CD4-positive, alpha-beta T cell treated with Interleukin-12 subunit alpha and Interleukin-12 subunit beta, for 1 hour (primary cell): ENCODE results near the gene PKDREJ.

ENCODE experiments used
- DNase-seq: peaks from one replicate; pipeline ENCODE4 v3.0.0-alpha.2; 2020

PKDREJ gene

DNA sequence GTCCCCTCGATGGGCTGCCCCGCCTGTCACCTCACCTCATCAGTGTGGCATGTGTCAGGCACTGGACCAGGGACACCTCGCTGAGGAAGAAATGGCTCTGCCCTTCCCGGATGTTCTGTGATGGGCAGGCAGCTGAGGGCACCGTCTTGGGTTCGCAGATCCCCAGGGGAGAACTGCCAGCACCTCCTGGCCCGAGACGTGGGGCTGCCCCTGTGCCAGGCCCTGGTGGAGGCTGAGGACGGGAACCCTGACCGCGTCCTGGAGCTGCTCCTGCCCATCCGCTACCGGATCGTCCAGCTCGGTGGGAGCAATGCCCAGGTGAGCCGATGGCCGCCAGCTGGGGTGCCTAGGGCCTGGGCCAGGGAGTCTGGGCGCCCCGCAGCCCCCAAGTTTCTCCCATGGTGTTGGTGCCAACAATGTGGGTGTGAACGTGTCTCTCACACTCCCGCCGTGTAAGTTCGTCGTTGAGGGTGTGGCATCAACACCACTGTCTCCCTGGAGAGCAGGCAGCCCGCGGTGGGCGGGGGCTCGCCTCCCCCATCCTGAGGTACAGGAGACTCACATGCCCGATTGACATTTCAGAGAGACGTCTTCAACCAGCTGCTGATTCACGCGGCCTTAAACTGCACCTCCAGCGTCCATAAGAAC lies 26.2 kb upstream of the PKDREJ start:
- peak; percentile 62 for DNase-seq

- no peak for DNase-seq
Measured at GRCh38 chr22:46288846-46289243, 25.7 kb upstream of the PKDREJ start.

DNA sequence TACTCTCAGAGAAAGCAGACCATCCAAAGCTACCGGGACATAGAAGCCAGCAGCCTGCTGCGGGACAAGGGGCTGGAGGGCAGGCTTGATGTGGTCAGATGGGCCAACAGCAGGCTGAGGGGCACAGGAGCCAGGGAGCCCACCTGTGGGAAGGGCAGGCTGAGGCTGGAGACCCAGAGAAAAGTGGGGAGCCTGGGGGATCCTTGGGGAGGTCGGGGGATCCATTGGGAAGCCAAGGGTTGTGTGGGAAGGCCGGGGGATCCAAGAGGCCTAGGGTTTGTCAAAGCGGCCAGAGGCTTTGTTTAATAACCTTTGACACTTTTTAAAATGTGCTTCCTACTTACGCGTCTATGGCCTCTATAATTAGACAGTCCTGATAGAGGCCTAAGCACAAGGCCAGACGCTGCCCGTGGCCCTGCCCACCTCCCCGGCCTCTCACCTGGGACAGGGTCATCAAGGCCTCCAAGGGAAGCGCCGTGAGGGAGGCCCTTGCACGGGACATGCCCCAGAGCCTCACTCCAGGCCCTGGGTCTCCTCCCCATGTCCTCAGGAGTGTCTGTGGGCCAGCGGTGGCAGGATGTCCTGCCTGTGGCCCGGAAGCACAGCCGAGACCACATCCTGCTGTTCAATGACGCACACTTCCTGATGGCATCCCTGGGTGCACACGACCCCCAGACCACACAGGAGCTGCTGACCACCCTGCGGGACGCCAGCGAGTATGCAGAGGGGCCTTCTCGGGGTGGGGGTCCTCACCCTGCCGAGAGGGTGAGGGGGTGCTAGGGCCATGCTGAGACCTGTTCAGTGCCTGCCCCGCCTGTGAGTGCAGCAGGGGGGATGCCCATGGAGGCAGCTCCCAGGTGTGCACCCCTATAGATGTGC lies 25.0 kb upstream of the PKDREJ start:
- DNase-seq: peak; percentile 52

DNA sequence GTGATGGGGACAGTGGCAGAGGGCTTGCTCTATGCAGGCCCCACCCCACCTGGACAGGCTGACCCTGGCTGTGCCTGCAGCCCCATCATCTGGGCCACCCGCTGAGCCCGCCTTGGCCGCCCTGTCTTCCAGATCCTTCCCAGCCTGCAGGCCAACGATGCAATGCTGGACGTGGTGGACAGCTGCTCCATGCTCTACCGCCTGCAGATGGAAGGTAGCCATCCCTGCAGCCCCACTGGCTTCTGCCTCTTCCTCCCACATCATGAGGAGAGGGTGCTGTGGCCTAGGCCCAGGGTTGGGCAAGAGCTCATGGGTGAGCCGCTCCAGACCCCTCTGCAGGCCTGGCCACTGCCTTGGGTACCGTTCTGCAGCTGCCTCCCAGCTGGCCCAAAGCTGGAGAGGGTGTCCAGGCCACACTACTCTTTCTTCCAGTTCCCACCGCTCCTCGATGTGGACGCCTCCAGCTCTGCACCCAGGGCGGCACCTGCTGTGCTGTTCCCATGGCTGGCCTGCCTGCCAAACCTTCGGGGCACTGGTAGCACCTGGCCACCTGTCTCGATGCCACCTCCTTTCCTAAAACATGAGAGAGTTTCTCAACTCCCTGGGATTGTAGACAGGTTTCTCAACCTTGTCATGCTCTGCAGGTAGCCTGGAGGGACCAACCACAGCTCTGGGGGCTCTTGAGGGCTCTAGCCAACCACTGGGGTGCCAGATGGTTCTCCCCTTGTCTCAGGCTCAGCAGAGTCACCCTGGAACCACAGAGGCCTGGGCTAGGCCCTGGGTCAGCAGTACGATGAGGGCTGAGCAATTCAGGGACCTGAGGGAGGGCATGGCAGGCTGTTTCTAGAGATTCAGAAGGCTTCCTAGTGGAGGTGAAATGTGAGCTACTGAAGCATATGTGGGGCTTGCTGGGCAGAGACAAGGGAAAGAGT lies 24.1 kb upstream of the PKDREJ start:
- DNase-seq: no peak

GRCh38 chr22:46286006-46286405 lies 22.9 kb upstream of the PKDREJ start:
- DNase-seq: no peak

DNA sequence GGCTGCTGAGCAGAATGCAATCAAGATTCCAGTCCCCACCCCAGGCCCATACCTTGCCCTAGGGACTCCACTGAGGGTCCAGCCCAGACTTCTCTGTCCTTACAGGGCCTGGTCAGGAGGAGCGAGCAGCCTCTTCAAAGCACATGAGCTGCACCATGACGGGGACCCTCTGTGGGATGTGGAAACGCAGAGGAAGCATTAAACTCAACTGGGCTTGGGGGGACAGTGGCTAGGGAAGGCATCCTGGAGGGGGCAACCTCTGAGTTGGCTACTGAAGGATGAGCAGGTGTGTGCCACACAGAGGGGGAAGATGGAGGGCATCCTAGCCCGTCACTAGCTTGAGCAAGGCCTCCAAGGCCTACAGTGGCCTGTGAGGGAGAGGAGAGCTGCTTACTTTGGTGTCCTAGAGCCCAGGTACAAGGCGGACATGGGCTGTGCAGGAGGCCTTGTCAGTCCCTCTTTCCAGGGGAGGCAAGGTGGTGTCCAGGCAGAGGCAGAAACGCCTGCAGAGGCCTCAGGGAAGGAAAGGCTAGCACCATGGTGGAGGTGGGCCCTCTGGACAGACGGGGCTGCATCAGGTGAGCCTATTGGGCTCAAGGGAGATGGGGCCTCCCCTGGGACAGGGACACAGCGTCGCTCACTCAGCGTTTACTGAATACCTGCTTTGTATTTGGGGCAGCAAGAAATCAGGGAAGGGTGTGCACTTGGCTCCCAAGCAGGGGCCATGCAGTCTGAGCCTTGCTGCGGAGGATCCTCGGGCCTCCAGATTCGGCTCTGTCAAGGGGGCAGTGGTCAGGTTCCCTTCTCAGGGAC lies 18.9 kb upstream of the PKDREJ start:
- no peak for DNase-seq

DNA sequence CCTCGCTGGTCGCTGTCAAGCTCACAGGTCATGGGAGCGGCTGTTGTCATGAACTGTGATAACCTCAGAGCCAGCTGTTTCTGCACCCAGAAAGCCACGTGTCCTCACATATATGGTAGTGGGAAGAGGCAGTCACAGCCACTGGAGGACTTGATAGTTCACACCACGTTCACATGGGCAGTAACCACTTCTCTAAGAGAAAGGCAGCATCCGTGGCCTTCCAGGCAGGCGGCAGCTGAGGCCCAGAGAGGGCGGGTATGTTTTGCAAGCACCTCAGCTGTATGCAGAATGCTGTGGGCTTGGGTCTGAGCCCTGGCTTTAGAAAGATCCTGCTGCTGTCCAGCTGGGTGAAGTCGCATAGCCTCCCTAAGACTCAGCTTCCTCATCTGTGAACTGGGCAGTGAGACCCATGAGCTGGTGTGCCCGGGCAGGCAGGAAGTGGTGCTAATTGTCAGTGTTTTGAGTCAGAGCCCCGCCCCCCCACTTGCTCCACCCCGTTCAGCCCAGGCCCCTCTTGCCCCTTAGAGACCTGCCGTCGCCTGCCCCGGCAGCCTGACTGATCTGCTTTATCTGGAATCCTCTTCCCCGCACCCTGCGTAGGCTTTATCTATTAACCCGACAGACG lies 18.0 kb upstream of the PKDREJ start:
- DNase-seq: peak; percentile 64

DNA sequence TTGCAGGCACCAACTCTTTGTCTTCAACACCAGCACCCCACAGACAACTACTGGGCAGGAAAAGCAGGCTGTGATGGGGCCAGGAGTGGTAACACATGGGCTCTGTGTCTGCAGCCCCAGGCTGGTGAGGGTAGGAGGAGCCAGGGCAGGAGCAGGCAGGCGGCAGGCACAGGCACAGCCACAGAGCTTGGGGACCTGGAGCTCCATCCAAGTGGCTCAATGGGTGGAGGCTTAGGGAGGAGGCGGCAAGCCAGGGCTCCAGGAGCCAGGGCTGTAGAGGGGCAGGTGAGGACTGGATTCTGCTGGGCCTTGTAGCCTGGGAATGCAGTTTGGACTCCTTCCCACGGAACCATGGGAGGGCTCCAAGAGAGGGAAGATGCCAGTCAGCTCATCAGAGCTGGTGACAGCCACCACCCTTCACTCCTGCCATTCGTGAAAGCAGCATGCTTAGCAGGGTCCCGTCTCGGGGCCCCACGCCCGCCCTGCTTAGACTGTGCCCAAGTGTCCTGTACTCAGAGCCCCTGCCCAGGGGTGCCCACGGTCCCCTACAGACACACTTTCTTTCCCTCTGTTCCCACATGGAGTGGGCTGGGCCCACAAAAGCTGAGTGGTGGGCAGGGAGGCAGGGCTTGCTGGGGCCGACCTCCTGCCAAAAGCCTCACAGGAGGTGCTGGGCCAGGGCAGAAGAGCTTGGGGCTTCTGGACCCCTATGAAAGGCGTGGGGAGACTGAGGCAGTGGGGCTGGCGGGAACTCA lies 17.1 kb upstream of the PKDREJ start:
- DNase-seq: no peak

DNA sequence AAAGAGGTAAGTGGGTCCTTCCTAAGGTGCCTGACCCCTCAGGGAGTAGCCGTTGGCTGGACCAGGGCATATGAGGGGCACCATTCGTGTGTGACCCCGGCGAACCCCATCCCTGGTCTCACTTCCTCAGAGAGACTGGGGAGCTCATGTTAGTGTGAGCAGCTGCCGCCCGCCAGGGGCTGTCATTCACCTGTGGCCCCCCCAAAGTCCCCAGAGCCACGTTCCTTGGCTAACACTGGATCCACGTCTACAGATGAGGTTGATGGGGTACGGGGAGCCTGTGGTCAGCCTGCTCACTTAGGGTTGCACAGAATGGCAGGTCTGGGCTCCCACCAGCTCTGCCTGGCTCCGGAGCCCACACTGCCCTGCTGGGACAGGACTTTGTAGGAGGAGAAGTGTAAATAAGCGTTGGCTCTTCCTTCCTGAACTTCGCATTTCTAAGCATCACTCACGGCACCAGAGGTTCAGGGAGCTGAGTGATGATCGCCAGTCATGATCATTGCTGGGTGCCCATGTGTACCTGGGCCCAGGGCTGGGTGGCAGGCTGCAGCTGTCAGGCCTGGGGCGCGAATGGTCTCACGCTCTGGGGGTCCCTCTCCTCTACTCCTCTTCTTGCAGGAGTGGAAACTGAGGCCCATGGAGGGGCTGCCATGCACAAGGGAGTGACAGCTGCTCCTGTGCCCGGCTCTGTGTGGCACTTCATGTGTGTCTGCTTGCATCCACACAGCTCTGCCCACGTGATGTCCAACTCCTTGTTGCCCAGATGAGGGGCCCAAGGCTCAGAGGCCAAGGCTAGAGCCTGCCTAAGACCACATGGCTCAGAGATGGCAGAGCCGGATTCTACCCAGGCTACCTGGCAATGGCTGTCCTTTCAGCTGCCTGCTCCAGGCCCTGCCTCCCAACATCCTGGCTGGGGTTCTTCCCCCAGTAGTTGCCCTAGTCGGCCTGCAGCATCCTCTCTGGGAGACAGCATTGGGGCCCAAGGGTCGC lies 15.8 kb upstream of the PKDREJ start:
- no peak for DNase-seq

GRCh38 chr22:46276563-46276962 lies 13.4 kb upstream of the PKDREJ start:
- no peak for DNase-seq

DNA sequence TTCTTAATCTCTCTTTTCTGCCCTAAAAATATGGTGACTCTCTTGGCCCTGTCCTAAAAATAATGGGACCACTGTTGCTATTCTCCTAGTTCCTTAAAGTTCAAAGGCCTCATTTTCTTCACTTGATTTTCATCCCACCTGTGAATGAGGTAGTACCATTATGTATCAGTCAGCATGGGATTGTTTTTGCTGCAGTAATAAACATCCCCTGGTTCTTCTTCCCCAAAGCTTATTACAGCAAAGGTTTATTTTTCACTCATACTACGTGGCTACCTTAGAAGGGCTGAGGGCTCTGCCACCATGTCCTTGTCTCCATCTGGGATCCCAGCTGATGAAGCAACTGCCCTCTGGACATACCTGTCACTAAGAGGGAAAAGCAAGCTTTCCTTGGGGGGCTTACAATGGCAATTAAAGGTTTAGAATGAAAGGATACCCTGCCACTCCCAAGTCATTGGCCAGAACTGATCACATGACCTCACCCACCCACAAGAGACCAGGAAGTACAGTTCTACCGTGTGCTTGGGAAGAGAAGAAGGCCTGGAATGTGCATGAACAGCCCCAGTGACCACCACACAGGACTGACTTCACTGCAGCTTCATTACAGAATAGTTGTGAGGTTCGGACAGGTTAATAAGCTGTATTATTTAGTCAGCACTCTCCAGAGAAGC lies 12.4 kb upstream of the PKDREJ start:
- DNase-seq: no peak

GRCh38 chr22:46274381-46274780 lies 11.2 kb upstream of the PKDREJ start:
- no peak for DNase-seq

DNA sequence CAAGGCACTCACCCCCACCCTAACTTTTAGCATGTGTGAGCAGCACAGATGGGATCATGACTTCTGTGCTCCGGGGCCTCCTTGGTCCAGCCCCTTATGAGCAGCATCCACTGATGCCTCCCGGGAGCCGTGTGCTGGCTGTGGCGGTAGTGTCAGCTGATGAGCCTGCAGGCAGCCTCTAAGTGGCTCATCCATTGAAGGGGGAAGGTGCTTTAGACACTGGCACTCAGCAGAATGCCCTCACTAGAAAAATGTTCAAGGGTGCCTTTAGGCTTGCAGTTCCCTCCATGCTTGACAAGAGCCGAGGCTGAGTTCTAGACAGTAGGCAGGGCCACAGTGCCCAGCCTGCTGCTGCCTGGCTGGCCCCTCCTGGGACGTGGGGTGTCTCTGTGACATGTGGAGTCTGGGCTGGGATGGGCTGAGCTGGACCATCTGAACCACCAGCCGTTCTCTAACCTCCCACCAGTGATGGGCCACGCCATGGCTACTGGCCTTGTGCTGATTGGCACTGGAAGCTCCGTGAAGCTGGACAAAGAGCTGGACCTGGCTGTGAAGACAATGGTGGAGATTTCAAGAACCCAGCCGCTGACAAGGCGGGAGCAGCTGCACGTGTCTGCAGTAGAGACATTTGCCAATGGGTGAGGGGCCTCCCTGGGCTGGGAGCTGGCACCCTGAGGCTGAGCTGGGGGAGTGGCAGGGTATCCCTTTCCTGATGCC lies 10.4 kb upstream of the PKDREJ start:
- DNase-seq: no peak

DNA sequence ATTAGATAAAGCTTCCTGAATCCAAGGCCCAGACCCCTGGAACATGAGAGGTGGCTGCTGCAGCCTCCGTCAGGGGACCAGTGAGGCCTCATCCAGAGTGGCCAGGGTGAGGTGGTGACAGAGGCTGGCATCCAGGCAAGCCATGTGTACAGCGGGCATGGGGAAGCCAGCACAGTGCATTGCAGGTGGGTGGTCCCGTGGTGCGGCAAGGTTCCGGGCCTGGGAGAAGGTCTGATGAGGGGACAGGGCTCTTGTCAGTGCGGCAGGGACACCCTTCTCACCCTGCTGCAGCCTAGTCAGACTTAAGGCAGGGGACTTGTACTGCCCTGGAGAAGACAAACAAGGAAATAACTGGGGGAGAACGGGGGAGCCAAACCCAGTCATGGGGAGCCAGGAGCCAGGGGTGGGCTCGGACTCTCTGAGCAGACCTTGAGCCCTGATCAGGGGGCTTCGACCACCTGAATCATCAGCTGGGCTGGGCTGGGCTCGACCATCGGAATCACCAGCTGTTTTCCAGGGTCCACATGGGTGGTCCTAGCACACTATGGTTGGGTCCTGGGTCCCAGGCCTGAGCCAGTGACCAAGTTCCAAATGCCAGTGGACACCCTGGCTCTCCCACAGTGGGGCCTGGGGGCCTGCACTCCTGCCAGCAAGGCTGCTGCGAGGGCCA lies 9.8 kb upstream of the PKDREJ start:
- DNase-seq: no peak

DNA sequence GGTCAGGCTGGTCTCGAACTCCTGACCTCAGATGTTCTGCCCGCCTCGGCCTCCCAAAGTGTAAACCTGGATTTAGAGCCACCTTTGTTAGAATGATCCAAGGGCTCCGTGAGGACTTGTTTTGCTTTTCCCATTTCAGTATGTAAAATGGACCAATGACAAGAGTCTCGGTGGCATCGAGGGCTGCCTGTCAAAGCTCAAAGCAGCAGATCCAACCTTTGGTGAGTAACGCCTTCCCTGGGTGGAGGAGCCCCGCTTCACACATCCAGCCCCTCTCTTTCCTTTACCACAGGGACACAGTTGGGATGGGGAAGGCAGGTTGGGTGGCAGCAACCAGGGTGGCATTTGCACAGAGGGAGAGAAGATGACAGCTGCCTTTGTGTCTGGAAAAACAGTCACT lies 9.1 kb upstream of the PKDREJ start:
- no peak for DNase-seq

DNA sequence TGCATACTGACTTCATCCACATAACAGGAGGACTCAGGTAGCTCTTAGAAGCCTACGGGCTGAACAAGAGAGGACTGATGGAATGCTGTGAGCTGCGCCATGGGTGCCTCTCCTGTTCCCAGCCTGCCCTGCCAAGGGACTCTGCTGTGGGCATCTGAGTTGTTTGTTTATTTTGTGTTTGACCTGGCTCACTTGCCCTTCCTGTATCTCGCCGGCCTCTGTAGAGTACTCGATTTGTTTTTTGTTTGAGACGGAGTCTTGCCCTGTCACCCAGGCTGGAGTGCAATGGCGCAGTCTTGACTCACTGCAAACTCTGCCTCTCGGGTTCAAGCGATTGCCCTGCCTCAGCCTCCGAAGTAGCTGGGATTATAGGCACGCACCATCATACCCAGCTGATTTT lies 6.4 kb upstream of the PKDREJ start:
- DNase-seq: no peak

DNA sequence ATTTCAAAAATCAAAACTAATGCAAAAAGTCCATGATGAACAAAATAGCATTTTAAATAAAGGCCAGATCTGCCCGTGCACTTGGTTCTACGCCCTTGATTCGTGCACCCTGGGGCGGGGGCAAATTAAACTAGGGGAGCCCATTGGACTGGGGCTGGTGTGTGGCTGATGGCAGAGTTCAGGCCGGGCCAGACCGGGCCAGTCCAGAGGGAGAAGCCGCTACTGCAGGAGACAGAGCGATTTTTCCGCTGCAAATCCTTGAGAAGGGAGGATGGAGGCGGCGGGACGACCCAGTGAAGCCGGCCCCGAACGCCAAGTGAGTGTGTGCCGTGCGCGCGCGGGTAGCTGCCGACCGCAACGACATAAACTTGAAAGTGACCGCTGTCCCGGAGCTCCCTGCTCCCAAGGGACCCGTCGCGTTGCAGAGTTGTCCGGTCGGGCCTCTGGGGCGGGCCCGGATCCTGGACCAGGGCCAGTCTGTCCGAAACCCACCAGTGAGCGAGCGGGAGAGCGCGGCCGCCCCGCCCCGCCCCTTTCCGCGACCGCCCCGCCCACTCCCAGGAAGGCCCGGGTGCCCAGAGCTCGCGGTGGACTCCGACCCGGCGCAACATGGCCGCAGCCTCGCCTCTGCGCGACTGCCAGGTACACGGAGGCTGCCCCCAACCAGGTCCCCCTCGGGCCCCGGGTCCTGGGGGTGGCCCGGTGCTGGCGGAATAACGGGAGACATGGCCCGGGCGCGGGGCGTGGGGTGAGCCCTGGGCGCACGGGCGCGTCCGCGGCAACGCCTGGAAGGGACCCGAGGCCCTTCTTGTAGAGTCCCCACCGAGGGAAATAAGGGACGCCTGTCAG lies 4.5 kb upstream of the PKDREJ start, which contains the start of gene TTC38:
Gene TTC38 (plus strand): TSS at position 578 of the 849 bp plus-strand sequence. CDS start 32 bp downstream, at position 610.
- DNase-seq: peak; percentile 62
